ENCODE results near the gene PRSS27.

PRSS27 gene

GRCh38 chr16:2765462-2766404 is 45.7 kb upstream of the PRSS27 start:
- H3K9ac ChIP-seq (ENCODE audit: low read depth, low read length, poor library complexity): no peak overlapping the region
- H2AK5ac ChIP-seq (ENCODE audit: low read depth, low read length): no peak overlapping the region
- peaks cover 36% of the 10 kb centered on the region for H3K79me1 ChIP-seq (ENCODE audit: low read depth, low read length)
- H3K18ac ChIP-seq (ENCODE audit: low read length): no peak overlapping the region
- H2BK12ac ChIP-seq (ENCODE audit: low read length): no peak overlapping the region
- no peak for DNase-seq (ENCODE audit: low spot score)
- no peak overlapping the region for H2BK120ac ChIP-seq (ENCODE audit: low read depth, low read length)
- no peaks in the 10 kb centered on the region for H3K27me3 ChIP-seq (ENCODE audit: control insufficient read depth in 3 of 3, insufficient read depth in 3 of 3, low read depth in 1 of 3, low read length in 3 of 3)
- H4K8ac ChIP-seq (ENCODE audit: low read depth, low read length): no peak overlapping the region
- no peaks in the 10 kb centered on the region for H3K4me1 ChIP-seq (ENCODE audit: control insufficient read depth in 2 of 2, insufficient read depth in 1 of 2, low read depth in 1 of 2, low read length in 2 of 2)
- H3K4me3 ChIP-seq (ENCODE audit: low read length in 2 of 2): no peak overlapping the region
- no CpG with 5 or more reads among the region's 73 CpGs for WGBS, 2 donors (ENCODE audit: extremely low coverage in 2 of 2, insufficient read length in 2 of 2, insufficient replicate concordance in 1 of 2)
- H4K91ac ChIP-seq (ENCODE audit: low read depth, low read length, poor library complexity): no peak overlapping the region
- no peak overlapping the region for H2BK15ac ChIP-seq (ENCODE audit: low read length)
- H3K36me3 ChIP-seq (replicated peaks in 1 of 2; ENCODE audit: control insufficient read depth in 2 of 2, insufficient read depth in 2 of 2, low read length in 2 of 2): peaks cover 93 to 100% of the 10 kb centered on the region in 2 donors
- peak overlapping the region; percentile 9 for H3K23ac ChIP-seq (ENCODE audit: low read depth, low read length, poor library complexity)
- no peak overlapping the region for H3K4me2 ChIP-seq (ENCODE audit: insufficient read depth, low read length, poor library complexity, severe bottlenecking)
- H2AFZ ChIP-seq (ENCODE audit: low read length): no peak overlapping the region
- H3K9me3 ChIP-seq (replicated peaks in 1 of 2; ENCODE audit: control insufficient read depth in 2 of 2, insufficient read depth in 1 of 2, low read depth in 1 of 2, low read length in 2 of 2): peaks cover 27 to 49% of the 10 kb centered on the region in 2 donors
- H3K14ac ChIP-seq (ENCODE audit: low read length): no peak overlapping the region
- H2BK5ac ChIP-seq (ENCODE audit: low read length): peak overlapping the region; percentile 1
- no peak overlapping the region for H3K4ac ChIP-seq (ENCODE audit: low read length)
- no peak overlapping the region for H3K27ac ChIP-seq (replicated peaks; ENCODE audit: low read length)

GRCh38 chr16:2764718-2765117 is 44.7 kb upstream of the PRSS27 start:
- DNase-seq (ENCODE audit: low spot score): no peak
- Histone ChIP-seq H2AK5ac (ENCODE audit: low read depth, low read length) (no peak overlapping the region), H3K4me1 (ENCODE audit: control insufficient read depth in 2 of 2, insufficient read depth in 1 of 2, low read depth in 1 of 2, low read length in 2 of 2) (no peaks in the 10 kb centered on the region), H3K14ac (ENCODE audit: low read length) (no peak overlapping the region), H2BK15ac (ENCODE audit: low read length) (no peak overlapping the region), H3K27me3 (ENCODE audit: control insufficient read depth in 3 of 3, insufficient read depth in 3 of 3, low read depth in 1 of 3, low read length in 3 of 3) (no peaks in the 10 kb centered on the region), H2BK12ac (ENCODE audit: low read length) (no peak overlapping the region), H3K4ac (ENCODE audit: low read length) (no peak overlapping the region), H2BK5ac (ENCODE audit: low read length) (no peak overlapping the region), H3K9ac (ENCODE audit: low read depth, low read length, poor library complexity) (no peak overlapping the region), H3K36me3 (replicated peaks in 1 of 2; ENCODE audit: control insufficient read depth in 2 of 2, insufficient read depth in 2 of 2, low read length in 2 of 2) (peaks cover 90 to 100% of the 10 kb centered on the region in 2 donors), H3K4me3 (ENCODE audit: low read length in 2 of 2) (no peak overlapping the region), H2AFZ (ENCODE audit: low read length) (no peak overlapping the region), H4K8ac (ENCODE audit: low read depth, low read length) (no peak overlapping the region), H3K23ac (ENCODE audit: low read depth, low read length, poor library complexity) (no peak overlapping the region), H3K4me2 (ENCODE audit: insufficient read depth, low read length, poor library complexity, severe bottlenecking) (no peak overlapping the region), H2BK120ac (ENCODE audit: low read depth, low read length) (no peak overlapping the region), H4K91ac (ENCODE audit: low read depth, low read length, poor library complexity) (no peak overlapping the region), H3K9me3 (replicated peaks in 1 of 2; ENCODE audit: control insufficient read depth in 2 of 2, insufficient read depth in 1 of 2, low read depth in 1 of 2, low read length in 2 of 2) (peaks cover 29 to 57% of the 10 kb centered on the region in 2 donors), H3K79me1 (ENCODE audit: low read depth, low read length) (peaks cover 36% of the 10 kb centered on the region), H3K18ac (ENCODE audit: low read length) (no peak overlapping the region), H3K27ac (replicated peaks; ENCODE audit: low read length) (no peak overlapping the region)
- no CpG with 5 or more reads among the region's 9 CpGs for WGBS, 2 donors (ENCODE audit: extremely low coverage in 2 of 2, insufficient read length in 2 of 2, insufficient replicate concordance in 1 of 2)

- no peak overlapping the region for H2BK12ac ChIP-seq (ENCODE audit: low read length)
- DNase-seq (ENCODE audit: low spot score): no peak
- peaks cover 90 to 100% of the 10 kb centered on the region in 2 donors for H3K36me3 ChIP-seq (replicated peaks in 1 of 2; ENCODE audit: control insufficient read depth in 2 of 2, insufficient read depth in 2 of 2, low read length in 2 of 2)
- H2BK15ac ChIP-seq (ENCODE audit: low read length): no peak overlapping the region
- H3K4me2 ChIP-seq (ENCODE audit: insufficient read depth, low read length, poor library complexity, severe bottlenecking): no peak overlapping the region
- no peak overlapping the region for H2BK5ac ChIP-seq (ENCODE audit: low read length)
- WGBS, 2 donors (ENCODE audit: extremely low coverage in 2 of 2, insufficient read length in 2 of 2, insufficient replicate concordance in 1 of 2): no CpG with 5 or more reads among the region's 6 CpGs
- peaks cover 31 to 57% of the 10 kb centered on the region in 2 donors for H3K9me3 ChIP-seq (replicated peaks in 1 of 2; ENCODE audit: control insufficient read depth in 2 of 2, insufficient read depth in 1 of 2, low read depth in 1 of 2, low read length in 2 of 2)
- H4K91ac ChIP-seq (ENCODE audit: low read depth, low read length, poor library complexity): no peak overlapping the region
- no peak overlapping the region for H3K14ac ChIP-seq (ENCODE audit: low read length)
- no peak overlapping the region for H2AFZ ChIP-seq (ENCODE audit: low read length)
- no peaks in the 10 kb centered on the region for H3K4me1 ChIP-seq (ENCODE audit: control insufficient read depth in 2 of 2, insufficient read depth in 1 of 2, low read depth in 1 of 2, low read length in 2 of 2)
- H3K18ac ChIP-seq (ENCODE audit: low read length): no peak overlapping the region
- no peak overlapping the region for H3K4me3 ChIP-seq (ENCODE audit: low read length in 2 of 2)
- no peak overlapping the region for H2BK120ac ChIP-seq (ENCODE audit: low read depth, low read length)
- H3K79me1 ChIP-seq (ENCODE audit: low read depth, low read length): peaks cover 29% of the 10 kb centered on the region
- H4K8ac ChIP-seq (ENCODE audit: low read depth, low read length): no peak overlapping the region
- no peaks in the 10 kb centered on the region for H3K27me3 ChIP-seq (ENCODE audit: control insufficient read depth in 3 of 3, insufficient read depth in 3 of 3, low read depth in 1 of 3, low read length in 3 of 3)
- no peak overlapping the region for H3K23ac ChIP-seq (ENCODE audit: low read depth, low read length, poor library complexity)
- H2AK5ac ChIP-seq (ENCODE audit: low read depth, low read length): no peak overlapping the region
- no peak overlapping the region for H3K9ac ChIP-seq (ENCODE audit: low read depth, low read length, poor library complexity)
- no peak overlapping the region for H3K4ac ChIP-seq (ENCODE audit: low read length)
- H3K27ac ChIP-seq (replicated peaks; ENCODE audit: low read length): no peak overlapping the region
Observed at GRCh38 chr16:2763173-2763572, 43.1 kb upstream of the PRSS27 start.

GRCh38 chr16:2762711-2763110 is 42.7 kb upstream of the PRSS27 start:
- no peak overlapping the region for H2BK120ac ChIP-seq (ENCODE audit: low read depth, low read length)
- no peak overlapping the region for H3K4me2 ChIP-seq (ENCODE audit: insufficient read depth, low read length, poor library complexity, severe bottlenecking)
- no peak overlapping the region for H2BK12ac ChIP-seq (ENCODE audit: low read length)
- H2BK5ac ChIP-seq (ENCODE audit: low read length): no peak overlapping the region
- H3K79me1 ChIP-seq (ENCODE audit: low read depth, low read length): peaks cover 25% of the 10 kb centered on the region
- H3K4me3 ChIP-seq (ENCODE audit: low read length in 2 of 2): no peak overlapping the region
- no peak overlapping the region for H2BK15ac ChIP-seq (ENCODE audit: low read length)
- H3K4ac ChIP-seq (ENCODE audit: low read length): no peak overlapping the region
- H3K36me3 ChIP-seq (replicated peaks in 1 of 2; ENCODE audit: control insufficient read depth in 2 of 2, insufficient read depth in 2 of 2, low read length in 2 of 2): peaks cover 90 to 100% of the 10 kb centered on the region in 2 donors
- peaks cover 31 to 57% of the 10 kb centered on the region in 2 donors for H3K9me3 ChIP-seq (replicated peaks in 1 of 2; ENCODE audit: control insufficient read depth in 2 of 2, insufficient read depth in 1 of 2, low read depth in 1 of 2, low read length in 2 of 2)
- no peak overlapping the region for H2AFZ ChIP-seq (ENCODE audit: low read length)
- H3K14ac ChIP-seq (ENCODE audit: low read length): no peak overlapping the region
- no peak overlapping the region for H4K8ac ChIP-seq (ENCODE audit: low read depth, low read length)
- H3K9ac ChIP-seq (ENCODE audit: low read depth, low read length, poor library complexity): no peak overlapping the region
- WGBS, 2 donors (ENCODE audit: extremely low coverage in 2 of 2, insufficient read length in 2 of 2, insufficient replicate concordance in 1 of 2): no CpG with 5 or more reads among the region's 13 CpGs
- no peak for DNase-seq (ENCODE audit: low spot score)
- no peak overlapping the region for H3K27ac ChIP-seq (replicated peaks; ENCODE audit: low read length)
- H3K4me1 ChIP-seq (ENCODE audit: control insufficient read depth in 2 of 2, insufficient read depth in 1 of 2, low read depth in 1 of 2, low read length in 2 of 2): no peaks in the 10 kb centered on the region
- no peak overlapping the region for H4K91ac ChIP-seq (ENCODE audit: low read depth, low read length, poor library complexity)
- no peak overlapping the region for H3K18ac ChIP-seq (ENCODE audit: low read length)
- no peak overlapping the region for H2AK5ac ChIP-seq (ENCODE audit: low read depth, low read length)
- no peak overlapping the region for H3K23ac ChIP-seq (ENCODE audit: low read depth, low read length, poor library complexity)
- H3K27me3 ChIP-seq (ENCODE audit: control insufficient read depth in 3 of 3, insufficient read depth in 3 of 3, low read depth in 1 of 3, low read length in 3 of 3): no peaks in the 10 kb centered on the region
